H9 (cell line): ENCODE results near the gene RGS3. TPM values are rescaled to one million over a fixed set of nuclear protein-coding genes. Genes with fewer than 3 reads are reported as not detected.

Experiments used
- DNase-seq: peaks from one replicate; pipeline ENCODE4 v3.0.0-alpha.2; 2017
- H2AFZ ChIP-seq: one replicate; pipeline ENCODE4 v1.6.1; 2013; ENCODE audit warnings: mild to moderate bottlenecking, low read length, control low read depth, moderate library complexity
- H2AK5ac ChIP-seq: 2 replicates; pipeline ENCODE4 v1.6.1; 2013; ENCODE audit warnings: low read length, control low read depth, mixed read lengths; ENCODE audit not compliant: insufficient read length
- H2BK120ac ChIP-seq: one replicate; pipeline ENCODE4 v1.6.1; 2013; ENCODE audit warnings: low read depth, mild to moderate bottlenecking, low read length, control low read depth, inconsistent platforms; ENCODE audit not compliant: poor library complexity, severe bottlenecking
- H2BK12ac ChIP-seq: 2 replicates; pipeline ENCODE4 v1.6.1; 2013; ENCODE audit warnings: low read length, control low read depth, mixed read lengths, low read depth; ENCODE audit not compliant: insufficient read length
- H2BK15ac ChIP-seq: 2 replicates; pipeline ENCODE4 v1.6.1; 2013; ENCODE audit warnings: low read depth, low read length, control low read depth
- H2BK20ac ChIP-seq: one replicate; pipeline ENCODE4 v1.6.1; 2013; ENCODE audit warnings: low read depth, mild to moderate bottlenecking, low read length, control low read depth, inconsistent platforms; ENCODE audit not compliant: poor library complexity, severe bottlenecking
- H2BK5ac ChIP-seq: 2 replicates; pipeline ENCODE4 v1.6.1; 2013; ENCODE audit warnings: low read length, control low read depth, mixed read lengths; ENCODE audit not compliant: insufficient read length
- H3K14ac ChIP-seq: 2 replicates; pipeline ENCODE4 v1.6.1; 2013; ENCODE audit warnings: low read length, control low read depth; ENCODE audit not compliant: insufficient read depth
- H3K18ac ChIP-seq: 2 replicates; pipeline ENCODE4 v1.6.1; 2013; ENCODE audit warnings: low read depth, mild to moderate bottlenecking, mixed read lengths, low read length, control low read depth; ENCODE audit not compliant: insufficient read length
- H3K23ac ChIP-seq: 2 replicates; pipeline ENCODE4 v1.6.1; 2013; ENCODE audit warnings: low read length, control low read depth, mixed read lengths, low read depth; ENCODE audit not compliant: insufficient read length
- H3K23me2 ChIP-seq: 2 replicates; pipeline ENCODE4 v1.6.1; 2013; ENCODE audit warnings: low read depth, mild to moderate bottlenecking, mixed read lengths, low read length, control low read depth; ENCODE audit not compliant: insufficient read length, poor library complexity, severe bottlenecking
- H3K27ac ChIP-seq: 2 replicates; pipeline ENCODE4 v1.5.1; 2013; ENCODE audit warnings: low read length, control low read depth, mixed read lengths, low read depth; ENCODE audit not compliant: insufficient read length
- H3K27me3 ChIP-seq: 2 replicates; pipeline ENCODE4 v1.6.1; 2013; ENCODE audit warnings: low read length, control low read depth, inconsistent platforms; ENCODE audit not compliant: insufficient read depth
- H3K4ac ChIP-seq: 2 replicates; pipeline ENCODE4 v1.6.1; 2013; ENCODE audit warnings: low read depth, mild to moderate bottlenecking, control low read depth, inconsistent platforms, low read length, moderate library complexity
- H3K4me1 ChIP-seq: 2 replicates; pipeline ENCODE4 v1.6.1; 2013; ENCODE audit warnings: low read length, control low read depth, inconsistent platforms; ENCODE audit not compliant: insufficient read depth
- H3K4me2 ChIP-seq: 2 replicates; pipeline ENCODE4 v1.6.1; 2013; ENCODE audit warnings: low read length, control low read depth, mixed read lengths; ENCODE audit not compliant: insufficient read length, insufficient read depth
- H3K56ac ChIP-seq: 2 replicates; pipeline ENCODE4 v1.6.1; 2013; ENCODE audit warnings: low read depth, mild to moderate bottlenecking, mixed read lengths, low read length, control low read depth; ENCODE audit not compliant: insufficient read length
- H3K79me1 ChIP-seq: 2 replicates; pipeline ENCODE4 v1.6.1; 2013; ENCODE audit warnings: low read depth, mild to moderate bottlenecking, moderate library complexity, low read length, control low read depth, inconsistent platforms; ENCODE audit not compliant: insufficient read depth, poor library complexity, severe bottlenecking
- H3K79me2 ChIP-seq: 2 replicates; pipeline ENCODE4 v1.6.1; 2013; ENCODE audit warnings: low read length, control low read depth, inconsistent platforms; ENCODE audit not compliant: insufficient read depth
- H3K9ac ChIP-seq: 2 replicates; pipeline ENCODE4 v1.6.1; 2013; ENCODE audit warnings: low read length, control low read depth, mixed read lengths; ENCODE audit not compliant: insufficient read length; ENCODE audit errors: extremely low read depth
- H3K9me3 ChIP-seq: one replicate; pipeline ENCODE4 v1.6.1; 2013; ENCODE audit warnings: low read depth, low read length, inconsistent platforms; ENCODE audit not compliant: control insufficient read depth
- H3T11ph ChIP-seq: one replicate; pipeline ENCODE4 v1.6.1; 2013; ENCODE audit warnings: mild to moderate bottlenecking, low read length, control low read depth, inconsistent platforms
- H4K20me1 ChIP-seq: one replicate; pipeline ENCODE4 v1.6.1; 2013; ENCODE audit not compliant: control insufficient read depth, insufficient read length, insufficient read depth
- H4K5ac ChIP-seq: 2 replicates; pipeline ENCODE4 v1.6.1; 2013; ENCODE audit warnings: low read depth, mild to moderate bottlenecking, mixed read lengths, low read length, control low read depth; ENCODE audit not compliant: insufficient read length
- H4K8ac ChIP-seq: replicated peaks from 2 replicates; pipeline ENCODE4 v1.6.1; 2013; ENCODE audit warnings: low read length, control low read depth, mixed read lengths, low read depth; ENCODE audit not compliant: insufficient read length
- H4K91ac ChIP-seq: 2 replicates; pipeline ENCODE4 v1.6.1; 2013; ENCODE audit warnings: low read depth, mild to moderate bottlenecking, moderate library complexity, mixed read lengths, low read length, control low read depth; ENCODE audit not compliant: insufficient read length
- H3K27ac Mint-ChIP-seq, 3 experiments: 2 replicates in 2 of 3; 3 replicates in 1 of 3; pipeline ENCODE4 v1.8.0; 2020 to 2021; ENCODE audit warnings: mixed read lengths in 3 of 3, mild to moderate bottlenecking in 1 of 3, moderate library complexity in 1 of 3
- H3K27me3 Mint-ChIP-seq: 2 replicates; pipeline ENCODE4 v1.8.0; 2021; ENCODE audit warnings: low read depth, mild to moderate bottlenecking, moderate library complexity, mixed read lengths
- H3K36me3 Mint-ChIP-seq, 3 experiments: 2 replicates in 2 of 3; 3 replicates in 1 of 3; pipeline ENCODE4 v1.8.0; 2020 to 2021; ENCODE audit warnings: low read depth in 3 of 3, mixed read lengths in 3 of 3; ENCODE audit not compliant: insufficient read depth in 1 of 3
- H3K4me1 Mint-ChIP-seq, 2 experiments: 2 replicates each; pipeline ENCODE4 v1.8.0; 2020; ENCODE audit warnings: mixed read lengths in 2 of 2
- H3K4me3 Mint-ChIP-seq, 2 experiments: 2 replicates in 1 of 2; 3 replicates in 1 of 2; pipeline ENCODE4 v1.8.0; 2020 to 2021; ENCODE audit warnings: mild to moderate bottlenecking in 2 of 2, mixed read lengths in 2 of 2, moderate library complexity in 1 of 2
- H3K9me3 Mint-ChIP-seq, 2 experiments: 2 replicates in 1 of 2; 3 replicates in 1 of 2; pipeline ENCODE4 v1.8.0; 2020; ENCODE audit warnings: mild to moderate bottlenecking in 2 of 2, mixed read lengths in 2 of 2, moderate library complexity in 1 of 2
- CTCF ChIP-seq: fragments of 200-600 bp; sonication (generic); conservative IDR thresholded peaks from 3 replicates; pipeline ENCODE4 v1.8.0; 2021; ENCODE audit warnings: antibody characterized with exemption, mild to moderate bottlenecking
- WGBS: extraction: QIAGEN DNeasy Blood & Tissue Kit; methylation state at CpG from one replicate; pipeline ENCODE4 v1.1.7; 2013; ENCODE audit warnings: missing lambda C conversion rate, low lambda C conversion rate, mixed read lengths; ENCODE audit not compliant: insufficient read length; ENCODE audit errors: extremely low coverage; 5-methylcytosine and 5-hydroxymethylcytosine counted together
- total RNA-seq: library from RNA; stranded (reverse); gene quantifications from 2 replicates; pipeline ENCODE4 v1.2.1, GENCODE V29; 2021

RGS3 gene
- total RNA-seq, 1 experiment from 2014 or later, result 13.9 TPM

- Histone ChIP-seq H2BK5ac (no peak overlapping the region), H4K20me1 (no peaks in the 10 kb centered on the region), H2BK12ac (no peak overlapping the region), H3K9ac (no peak overlapping the region), H3K79me2 (no peaks in the 10 kb centered on the region), H4K5ac (no peak overlapping the region), H3K27ac (no peak overlapping the region), H2AK5ac (no peak overlapping the region), H3K4me2 (no peak overlapping the region), H4K8ac (no peak overlapping the region), H4K91ac (no peak overlapping the region), H3K23me2 (no peaks in the 10 kb centered on the region), H3K79me1 (no peaks in the 10 kb centered on the region), H3K14ac (no peak overlapping the region), H3T11ph (no peak overlapping the region), H3K18ac (no peak overlapping the region), H3K4me1 (peaks cover 3% of the 10 kb centered on the region; the same call in 1 of the 2 replicates), H2AFZ (no peak overlapping the region), H2BK120ac (no peak overlapping the region), H3K56ac (no peak overlapping the region), H2BK20ac (no peak overlapping the region), H2BK15ac (no peak overlapping the region), H3K4ac (no peak overlapping the region), H3K27me3 (no peaks in the 10 kb centered on the region), H3K9me3 (no peaks in the 10 kb centered on the region), H3K23ac (no peak overlapping the region)
- peak; percentile 10 for DNase-seq
- WGBS, result no CpG with 5 or more reads among the region's 6 CpGs
- H3K36me3 Mint-ChIP-seq, result peaks cover 0 to 4% (median 0%) of the 10 kb centered on the region in 3 experiments; a peak in 2 of 7 replicates
- H3K27me3 Mint-ChIP-seq, result peaks cover 2% of the 10 kb centered on the region; the same call in 1 of the 2 replicates
- peaks cover 5 to 14% of the 10 kb centered on the region in 2 experiments for H3K4me1 Mint-ChIP-seq
- no peak overlapping the region for H3K27ac Mint-ChIP-seq
- no peaks in the 10 kb centered on the region for H3K9me3 Mint-ChIP-seq
- no peak overlapping the region for H3K4me3 Mint-ChIP-seq
- no peak for TF ChIP-seq CTCF
Observed at GRCh38 chr9:113482991-113483675, 19.6 kb downstream of the RGS3 start.
